ENCODE results near the gene PERCC1. TPM values are rescaled to one million over a fixed set of nuclear protein-coding genes. Genes with fewer than 3 reads are reported as not detected.

Gene PERCC1
- total RNA-seq, 1 donor from 2014 or later: not detected

DNA sequence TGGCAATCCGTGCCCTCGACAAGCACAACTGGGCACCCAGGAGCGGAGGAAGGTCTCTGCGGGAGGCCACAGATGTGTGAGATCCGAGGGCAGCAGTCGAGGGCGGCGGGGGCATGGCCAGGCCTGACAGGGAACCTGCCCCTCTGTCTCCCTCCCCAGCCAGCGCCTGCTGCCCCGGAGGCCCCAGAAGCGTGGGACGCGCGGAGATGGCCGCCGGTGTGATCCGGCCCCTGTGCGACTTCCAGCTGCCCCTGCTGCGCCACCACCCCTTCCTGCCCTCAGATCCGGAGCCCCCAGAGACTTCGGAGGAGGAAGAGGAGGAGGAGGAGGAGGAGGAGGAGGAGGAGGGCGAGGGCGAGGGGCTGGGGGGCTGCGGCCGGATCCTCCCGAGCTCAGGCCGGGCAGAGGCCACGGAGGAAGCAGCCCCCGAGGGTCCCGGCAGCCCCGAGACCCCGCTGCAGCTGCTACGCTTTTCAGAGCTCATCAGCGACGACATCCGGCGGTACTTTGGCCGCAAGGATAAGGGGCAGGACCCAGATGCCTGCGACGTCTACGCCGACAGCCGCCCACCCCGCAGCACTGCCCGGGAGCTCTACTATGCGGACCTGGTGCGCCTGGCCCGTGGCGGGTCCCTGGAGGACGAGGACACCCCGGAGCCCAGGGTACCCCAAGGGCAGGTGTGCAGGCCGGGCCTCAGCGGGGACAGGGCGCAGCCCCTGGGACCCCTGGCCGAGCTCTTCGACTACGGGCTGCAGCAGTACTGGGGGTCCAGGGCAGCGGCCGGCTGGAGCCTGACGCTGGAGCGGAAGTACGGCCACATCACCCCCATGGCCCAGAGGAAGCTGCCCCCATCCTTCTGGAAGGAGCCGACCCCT is 1.7 kb downstream of the PERCC1 start:
- Histone ChIP-seq H3K27me3 (ENCODE audit: control insufficient read depth in 3 of 3, insufficient read depth in 3 of 3, low read length in 3 of 3) (peaks cover 0 to 12% (median 5%) of the 10 kb centered on the region in 3 donors), H3K4me3 (ENCODE audit: low read length in 3 of 3) (no peak overlapping the region), H3K9ac (ENCODE audit: low read depth in 1 of 3, low read length in 3 of 3) (peak overlapping the region in 2 of 3 donors; percentile 25 to 43), H3K4me1 (ENCODE audit: control insufficient read depth in 3 of 3, insufficient read depth in 3 of 3, low read length in 3 of 3) (no peaks in the 10 kb centered on the region), H3K9me3 (ENCODE audit: control insufficient read depth in 3 of 3, low read length in 3 of 3) (no peaks in the 10 kb centered on the region), H3K36me3 (ENCODE audit: control insufficient read depth in 3 of 3, insufficient read depth in 3 of 3, low read length in 3 of 3) (no peaks in the 10 kb centered on the region), H3K27ac (ENCODE audit: low read depth, low read length) (no peak overlapping the region)

DNA sequence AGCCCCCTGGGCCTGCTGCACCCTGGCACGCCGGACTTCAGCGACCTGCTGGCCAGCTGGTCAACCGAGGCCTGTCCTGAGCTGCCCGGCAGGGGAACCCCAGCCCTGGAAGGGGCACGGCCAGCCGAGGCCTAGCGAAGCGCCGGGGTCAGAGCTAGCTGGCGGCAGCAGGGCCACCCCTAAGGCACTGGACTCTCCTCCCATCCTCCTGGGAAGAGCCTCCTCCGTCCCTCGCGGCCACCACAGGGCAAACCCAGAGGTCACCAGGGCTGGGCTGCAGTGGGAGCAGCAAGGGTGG is 2.3 kb downstream of the PERCC1 start:
- H3K9ac ChIP-seq (ENCODE audit: low read depth in 1 of 3, low read length in 3 of 3): peak overlapping the region in 1 of 3 donors; percentile 25
- H3K9me3 ChIP-seq (ENCODE audit: control insufficient read depth in 3 of 3, low read length in 3 of 3): no peaks in the 10 kb centered on the region
- H3K4me3 ChIP-seq (ENCODE audit: low read length in 3 of 3): no peak overlapping the region
- peaks cover 0 to 12% (median 5%) of the 10 kb centered on the region in 3 donors for H3K27me3 ChIP-seq (ENCODE audit: control insufficient read depth in 3 of 3, insufficient read depth in 3 of 3, low read length in 3 of 3)
- no peaks in the 10 kb centered on the region for H3K36me3 ChIP-seq (ENCODE audit: control insufficient read depth in 3 of 3, insufficient read depth in 3 of 3, low read length in 3 of 3)
- no peak overlapping the region for H3K27ac ChIP-seq (ENCODE audit: low read depth, low read length)
- no peaks in the 10 kb centered on the region for H3K4me1 ChIP-seq (ENCODE audit: control insufficient read depth in 3 of 3, insufficient read depth in 3 of 3, low read length in 3 of 3)

DNA sequence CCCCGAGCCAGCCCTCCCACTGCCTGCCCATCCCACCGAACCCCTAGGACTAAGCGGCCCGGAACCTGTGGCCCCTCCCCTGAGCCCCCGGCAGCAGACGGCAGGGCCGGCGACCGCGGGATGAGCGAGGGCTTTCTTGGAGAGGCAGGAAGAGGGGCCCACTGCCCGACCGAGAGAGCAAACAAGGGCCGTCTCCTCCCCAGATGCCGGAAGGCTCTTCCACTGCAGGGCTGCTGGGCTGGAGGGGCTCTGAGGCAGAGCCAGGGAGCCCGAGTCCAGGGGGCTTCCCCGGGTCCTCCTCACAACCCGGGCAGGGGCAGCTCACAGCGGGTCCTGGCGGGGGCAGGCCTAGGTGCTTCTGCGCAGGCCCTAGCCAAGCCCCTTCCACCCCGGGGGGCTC is 2.9 kb downstream of the PERCC1 start:
- H3K36me3 ChIP-seq (ENCODE audit: control insufficient read depth in 3 of 3, insufficient read depth in 3 of 3, low read length in 3 of 3): no peaks in the 10 kb centered on the region
- no peak overlapping the region for H3K9ac ChIP-seq (ENCODE audit: low read depth in 1 of 3, low read length in 3 of 3)
- no peak overlapping the region for H3K27ac ChIP-seq (ENCODE audit: low read depth, low read length)
- H3K9me3 ChIP-seq (ENCODE audit: control insufficient read depth in 3 of 3, low read length in 3 of 3): no peaks in the 10 kb centered on the region
- no peaks in the 10 kb centered on the region for H3K4me1 ChIP-seq (ENCODE audit: control insufficient read depth in 3 of 3, insufficient read depth in 3 of 3, low read length in 3 of 3)
- peaks cover 0 to 12% (median 5%) of the 10 kb centered on the region in 3 donors for H3K27me3 ChIP-seq (ENCODE audit: control insufficient read depth in 3 of 3, insufficient read depth in 3 of 3, low read length in 3 of 3)
- no peak overlapping the region for H3K4me3 ChIP-seq (ENCODE audit: low read length in 3 of 3)

DNA sequence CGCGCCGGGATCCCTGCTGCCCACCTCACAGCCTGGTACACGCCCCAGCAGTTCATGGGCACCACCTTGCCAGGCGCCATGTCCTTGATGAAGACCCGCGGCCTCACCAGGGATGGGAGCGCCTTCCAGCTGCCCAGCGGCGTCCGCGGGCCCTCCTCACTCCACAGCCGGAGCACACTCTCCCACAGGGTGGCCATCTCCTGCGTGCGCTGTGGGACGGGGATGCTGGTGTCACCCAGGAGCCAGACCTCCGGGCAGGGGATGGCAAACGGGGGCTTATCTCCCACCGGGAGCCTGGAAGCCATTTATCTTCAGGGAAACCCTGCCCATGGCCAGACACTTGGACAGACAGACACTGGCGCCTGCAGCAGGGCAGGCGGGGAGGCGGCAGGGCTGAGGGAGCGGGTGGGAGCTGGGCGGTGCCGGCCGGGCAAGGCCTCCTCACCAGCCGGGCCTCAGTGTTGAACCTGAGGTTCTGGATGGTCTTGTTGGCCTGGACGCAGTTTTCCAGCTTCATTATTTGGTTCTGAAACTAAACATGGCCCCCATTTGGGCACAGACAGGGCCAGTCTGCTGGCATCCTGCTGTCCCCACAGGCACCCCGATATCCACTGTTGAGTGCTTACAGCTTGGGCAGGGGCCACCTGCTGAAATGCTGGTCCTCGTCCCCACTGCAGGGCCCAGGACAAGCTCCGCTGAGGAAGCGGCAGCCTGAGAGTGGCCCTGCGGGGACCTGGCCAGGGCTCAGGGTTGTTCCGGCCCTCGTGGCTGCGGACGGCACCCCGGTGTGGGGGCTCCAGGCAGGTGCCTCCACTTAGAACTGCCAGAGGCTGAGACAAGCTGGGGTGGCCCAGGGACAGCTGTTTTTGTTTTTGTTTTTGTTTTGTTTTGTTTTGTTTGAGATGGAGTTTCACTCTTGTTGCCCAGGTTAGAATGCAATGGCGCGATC is 4.0 kb downstream of the PERCC1 start:
- no peaks in the 10 kb centered on the region for H3K9me3 ChIP-seq (ENCODE audit: control insufficient read depth in 3 of 3, low read length in 3 of 3)
- H3K27me3 ChIP-seq (ENCODE audit: control insufficient read depth in 3 of 3, insufficient read depth in 3 of 3, low read length in 3 of 3): peaks cover 0 to 9% (median 2%) of the 10 kb centered on the region in 3 donors
- H3K4me1 ChIP-seq (ENCODE audit: control insufficient read depth in 3 of 3, insufficient read depth in 3 of 3, low read length in 3 of 3): no peaks in the 10 kb centered on the region
- H3K27ac ChIP-seq (ENCODE audit: low read depth, low read length): no peak overlapping the region
- H3K36me3 ChIP-seq (ENCODE audit: control insufficient read depth in 3 of 3, insufficient read depth in 3 of 3, low read length in 3 of 3): no peaks in the 10 kb centered on the region
- no peak overlapping the region for H3K9ac ChIP-seq (ENCODE audit: low read depth in 1 of 3, low read length in 3 of 3)
- no peak overlapping the region for H3K4me3 ChIP-seq (ENCODE audit: low read length in 3 of 3)

DNA sequence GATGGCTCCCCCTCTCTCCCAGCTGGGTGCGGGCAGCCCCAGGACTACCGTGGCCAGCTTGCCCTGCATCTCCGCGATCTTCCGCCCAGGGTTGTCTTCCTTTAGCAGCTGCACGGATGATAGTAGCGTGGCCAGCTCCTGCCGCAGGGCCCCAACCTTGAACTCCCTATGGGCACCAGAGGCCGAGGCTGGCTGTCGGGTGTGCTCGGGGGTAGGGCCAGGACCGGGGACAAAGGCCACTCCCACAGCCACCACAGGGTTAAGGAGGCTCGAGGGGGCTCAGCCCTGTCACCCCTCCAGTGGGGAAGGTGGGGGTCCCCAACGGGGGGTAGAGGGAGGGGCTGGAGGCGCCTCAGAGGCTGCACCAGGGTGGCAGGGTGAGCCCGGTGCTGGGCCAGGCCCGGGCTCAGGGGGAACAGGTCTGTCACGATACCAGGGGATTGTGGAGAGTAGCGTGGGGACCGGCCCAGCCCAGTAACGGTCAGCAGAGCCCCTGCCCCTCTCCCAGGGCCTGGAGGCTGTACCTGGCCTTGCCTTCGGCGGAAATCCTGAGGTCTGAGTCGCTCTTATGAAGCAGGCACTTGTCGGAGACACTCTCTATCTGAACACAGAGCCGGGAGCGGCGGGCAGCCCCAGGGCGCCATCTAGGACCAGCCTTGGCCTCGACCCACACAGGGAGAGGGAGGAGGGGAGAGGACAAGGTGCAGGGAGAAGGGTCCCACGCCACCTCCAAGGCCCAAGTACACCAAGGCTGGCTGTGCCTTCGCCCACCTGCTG is 5.2 kb downstream of the PERCC1 start:
- Histone ChIP-seq H3K4me3 (ENCODE audit: low read length in 3 of 3) (no peak overlapping the region), H3K9me3 (ENCODE audit: control insufficient read depth in 3 of 3, low read length in 3 of 3) (no peaks in the 10 kb centered on the region), H3K27ac (ENCODE audit: low read depth, low read length) (no peak overlapping the region), H3K36me3 (ENCODE audit: control insufficient read depth in 3 of 3, insufficient read depth in 3 of 3, low read length in 3 of 3) (no peaks in the 10 kb centered on the region), H3K4me1 (ENCODE audit: control insufficient read depth in 3 of 3, insufficient read depth in 3 of 3, low read length in 3 of 3) (no peaks in the 10 kb centered on the region), H3K27me3 (ENCODE audit: control insufficient read depth in 3 of 3, insufficient read depth in 3 of 3, low read length in 3 of 3) (peaks cover 0 to 2% (median 2%) of the 10 kb centered on the region in 3 donors), H3K9ac (ENCODE audit: low read depth in 1 of 3, low read length in 3 of 3) (no peak overlapping the region)

DNA sequence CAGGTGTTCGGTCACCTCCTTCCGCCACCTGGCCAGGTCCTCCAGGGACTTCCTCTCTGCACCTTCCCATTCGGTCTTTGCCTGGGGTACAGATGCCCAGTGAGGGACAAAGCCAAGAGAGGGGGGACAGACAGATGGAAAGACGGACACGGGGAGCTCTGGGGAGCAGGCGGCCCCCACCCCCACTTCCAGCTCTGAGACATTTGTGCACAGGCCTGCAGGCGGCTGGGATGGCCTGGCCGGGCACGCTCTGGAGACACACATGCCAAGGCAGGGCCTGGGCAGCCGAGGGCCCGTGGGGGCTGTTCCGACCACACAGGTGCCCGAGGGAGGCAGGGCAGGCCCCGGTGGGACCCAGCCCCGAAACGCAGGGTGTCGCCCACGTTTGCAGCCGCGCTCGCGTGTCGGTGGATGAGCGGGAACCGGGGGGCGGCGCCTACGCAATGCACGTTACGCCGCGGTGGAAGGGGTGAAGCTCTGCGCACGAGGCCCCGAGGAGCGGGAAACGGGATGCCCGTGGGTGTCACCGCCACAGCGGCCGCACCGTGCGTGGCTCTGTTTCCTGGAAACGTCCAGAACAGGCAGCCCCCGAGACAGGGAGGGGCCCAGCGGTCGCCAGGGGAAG is 6.0 kb downstream of the PERCC1 start:
- no peaks in the 10 kb centered on the region for H3K4me1 ChIP-seq (ENCODE audit: control insufficient read depth in 3 of 3, insufficient read depth in 3 of 3, low read length in 3 of 3)
- no peak overlapping the region for H3K9ac ChIP-seq (ENCODE audit: low read depth in 1 of 3, low read length in 3 of 3)
- H3K27ac ChIP-seq (ENCODE audit: low read depth, low read length): no peak overlapping the region
- no peak overlapping the region for H3K4me3 ChIP-seq (ENCODE audit: low read length in 3 of 3)
- peaks cover 0 to 2% (median 0%) of the 10 kb centered on the region in 3 donors for H3K27me3 ChIP-seq (ENCODE audit: control insufficient read depth in 3 of 3, insufficient read depth in 3 of 3, low read length in 3 of 3)
- no peaks in the 10 kb centered on the region for H3K9me3 ChIP-seq (ENCODE audit: control insufficient read depth in 3 of 3, low read length in 3 of 3)
- no peaks in the 10 kb centered on the region for H3K36me3 ChIP-seq (ENCODE audit: control insufficient read depth in 3 of 3, insufficient read depth in 3 of 3, low read length in 3 of 3)

DNA sequence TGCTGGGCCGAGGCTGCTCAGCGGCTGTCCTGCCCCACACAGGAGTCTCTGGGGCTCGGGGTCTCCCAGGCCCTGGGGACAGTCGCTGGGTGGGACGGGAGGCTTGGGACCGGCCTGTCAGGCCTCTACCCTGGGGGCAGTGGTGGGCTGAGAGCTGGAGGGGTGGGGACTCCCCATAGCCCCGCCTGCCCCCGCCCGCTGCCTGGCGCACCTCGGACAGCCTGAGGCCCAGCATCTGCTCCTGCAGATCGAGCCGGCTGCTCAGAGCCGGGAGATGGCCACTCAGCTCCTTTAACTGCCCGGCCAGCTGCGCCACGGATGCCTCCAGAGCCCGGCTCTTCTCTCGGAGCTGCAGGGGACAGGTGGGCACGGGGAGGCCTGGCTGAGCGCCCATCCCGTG is 6.7 kb downstream of the PERCC1 start:
- Histone ChIP-seq H3K27me3 (ENCODE audit: control insufficient read depth in 3 of 3, insufficient read depth in 3 of 3, low read length in 3 of 3) (no peaks in the 10 kb centered on the region), H3K9me3 (ENCODE audit: control insufficient read depth in 3 of 3, low read length in 3 of 3) (no peaks in the 10 kb centered on the region), H3K9ac (ENCODE audit: low read depth in 1 of 3, low read length in 3 of 3) (no peak overlapping the region), H3K27ac (ENCODE audit: low read depth, low read length) (no peak overlapping the region), H3K4me1 (ENCODE audit: control insufficient read depth in 3 of 3, insufficient read depth in 3 of 3, low read length in 3 of 3) (no peaks in the 10 kb centered on the region), H3K36me3 (ENCODE audit: control insufficient read depth in 3 of 3, insufficient read depth in 3 of 3, low read length in 3 of 3) (no peaks in the 10 kb centered on the region), H3K4me3 (ENCODE audit: low read length in 3 of 3) (no peak overlapping the region)

DNA sequence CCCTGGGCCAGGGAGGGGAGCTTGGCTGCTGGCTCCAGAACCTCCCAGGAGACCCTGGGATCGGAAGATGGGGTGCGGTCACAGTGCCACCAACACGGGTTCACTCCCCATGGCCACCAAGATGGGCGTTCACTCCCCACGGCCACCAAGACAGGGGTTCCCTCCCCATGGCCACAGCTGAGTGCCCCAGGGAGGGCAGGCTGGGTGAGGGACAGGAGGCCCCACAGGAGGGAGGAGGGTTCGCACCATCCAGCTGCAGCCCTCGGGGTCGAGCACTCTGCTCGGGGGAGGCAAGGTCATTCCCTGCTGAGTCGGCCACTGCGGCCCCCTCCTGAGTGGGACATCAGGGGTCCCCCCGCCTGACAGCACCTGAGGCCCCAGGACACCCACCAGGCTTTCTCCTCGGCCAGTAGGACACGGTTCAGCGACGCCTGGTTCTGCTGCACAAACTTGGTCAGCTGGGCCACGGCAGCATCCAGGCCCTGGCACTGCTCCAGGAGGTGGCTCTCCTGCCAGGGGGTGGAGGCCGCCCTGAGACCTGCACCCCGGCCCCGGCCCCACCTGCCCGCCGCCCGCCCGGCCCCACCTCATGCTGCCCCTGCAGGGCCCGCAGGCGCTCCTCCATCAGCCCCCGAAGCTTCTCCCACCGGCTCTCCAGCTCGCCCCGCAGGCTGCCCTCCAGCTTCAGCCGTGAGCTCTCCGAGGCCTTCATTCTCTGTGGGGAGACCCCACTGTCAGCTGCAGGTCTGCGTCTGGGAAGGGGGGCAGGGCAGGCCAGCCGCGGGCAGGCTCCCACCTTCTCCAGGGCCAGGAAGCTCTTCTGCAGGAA is 7.6 kb downstream of the PERCC1 start:
- H3K9ac ChIP-seq (ENCODE audit: low read depth in 1 of 3, low read length in 3 of 3): no peak overlapping the region
- no peaks in the 10 kb centered on the region for H3K9me3 ChIP-seq (ENCODE audit: control insufficient read depth in 3 of 3, low read length in 3 of 3)
- no peaks in the 10 kb centered on the region for H3K36me3 ChIP-seq (ENCODE audit: control insufficient read depth in 3 of 3, insufficient read depth in 3 of 3, low read length in 3 of 3)
- H3K4me3 ChIP-seq (ENCODE audit: low read length in 3 of 3): no peak overlapping the region
- H3K4me1 ChIP-seq (ENCODE audit: control insufficient read depth in 3 of 3, insufficient read depth in 3 of 3, low read length in 3 of 3): no peaks in the 10 kb centered on the region
- H3K27me3 ChIP-seq (ENCODE audit: control insufficient read depth in 3 of 3, insufficient read depth in 3 of 3, low read length in 3 of 3): no peaks in the 10 kb centered on the region
- no peak overlapping the region for H3K27ac ChIP-seq (ENCODE audit: low read depth, low read length)

All from skeletal muscle tissue (tissue), 4 donors.